ENCODE measurements around the gene POC1A.
A peak's percentile ranks its signal among the peaks of the same experiment; 100 is the strongest.
"Not testable (repeated sequence)": the region's sequence is repeated elsewhere in the genome, so short reads cannot be mapped to it uniquely, and the experiment has no call there.

POC1A gene

DNA sequence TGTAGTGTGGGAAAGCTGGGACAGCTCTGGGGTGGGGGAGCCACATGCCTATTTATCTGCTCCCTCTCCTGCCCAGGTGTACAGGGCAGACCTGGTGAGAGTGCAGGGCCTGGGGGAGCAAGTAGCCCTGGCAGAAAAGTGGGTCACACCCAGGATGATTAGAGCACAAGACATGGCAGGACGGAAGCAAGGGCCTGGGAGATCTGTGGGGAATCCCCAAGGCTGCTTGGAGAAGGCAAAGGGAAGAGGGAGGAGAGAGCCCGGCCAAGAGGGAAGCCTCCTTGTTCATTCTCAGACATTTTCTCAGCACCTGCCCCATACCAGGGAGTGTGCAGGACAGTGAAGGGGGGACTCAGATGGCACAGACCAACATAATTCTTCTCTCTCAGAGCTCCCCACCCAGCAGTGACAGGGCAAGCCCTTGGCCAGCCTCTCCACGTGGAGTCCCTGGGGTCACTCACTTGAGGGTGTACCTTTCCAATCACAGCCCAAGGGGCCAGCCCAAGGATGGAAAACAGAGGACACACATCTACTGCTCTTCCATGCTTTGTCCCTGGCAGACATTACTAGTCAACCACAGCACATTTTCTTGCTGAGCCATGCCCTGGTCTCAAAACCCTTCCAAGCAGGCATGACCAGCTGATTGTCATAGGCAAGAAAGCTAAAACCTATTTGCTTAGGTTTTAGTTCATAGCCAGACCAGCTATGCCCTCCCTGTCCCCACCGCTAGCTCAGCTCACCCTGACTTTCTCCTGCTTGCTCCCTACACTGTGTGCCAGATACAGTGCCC lies 92.9 kb downstream of the POC1A start:
- no peak for FAIRE-seq

DNA sequence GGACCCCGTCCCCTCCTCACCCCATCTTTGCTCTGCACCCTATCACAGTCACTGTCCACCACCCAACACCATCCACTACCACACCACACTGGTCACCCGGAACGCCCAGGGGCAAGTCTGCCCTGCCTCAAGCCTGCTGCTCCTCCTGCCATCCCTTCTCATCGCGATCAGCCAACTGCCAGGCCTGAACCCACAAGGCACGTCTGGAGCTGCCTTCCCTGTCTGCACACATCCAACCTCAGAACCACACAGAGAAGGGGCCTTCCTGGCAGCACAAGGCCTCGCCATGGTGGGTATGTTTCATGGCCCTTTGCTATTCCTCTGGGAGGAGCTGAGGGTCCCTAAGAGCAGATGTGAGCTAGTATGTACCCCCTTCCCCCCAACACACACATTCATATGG lies 94.4 kb downstream of the POC1A start:
- no peak for FAIRE-seq

DNA sequence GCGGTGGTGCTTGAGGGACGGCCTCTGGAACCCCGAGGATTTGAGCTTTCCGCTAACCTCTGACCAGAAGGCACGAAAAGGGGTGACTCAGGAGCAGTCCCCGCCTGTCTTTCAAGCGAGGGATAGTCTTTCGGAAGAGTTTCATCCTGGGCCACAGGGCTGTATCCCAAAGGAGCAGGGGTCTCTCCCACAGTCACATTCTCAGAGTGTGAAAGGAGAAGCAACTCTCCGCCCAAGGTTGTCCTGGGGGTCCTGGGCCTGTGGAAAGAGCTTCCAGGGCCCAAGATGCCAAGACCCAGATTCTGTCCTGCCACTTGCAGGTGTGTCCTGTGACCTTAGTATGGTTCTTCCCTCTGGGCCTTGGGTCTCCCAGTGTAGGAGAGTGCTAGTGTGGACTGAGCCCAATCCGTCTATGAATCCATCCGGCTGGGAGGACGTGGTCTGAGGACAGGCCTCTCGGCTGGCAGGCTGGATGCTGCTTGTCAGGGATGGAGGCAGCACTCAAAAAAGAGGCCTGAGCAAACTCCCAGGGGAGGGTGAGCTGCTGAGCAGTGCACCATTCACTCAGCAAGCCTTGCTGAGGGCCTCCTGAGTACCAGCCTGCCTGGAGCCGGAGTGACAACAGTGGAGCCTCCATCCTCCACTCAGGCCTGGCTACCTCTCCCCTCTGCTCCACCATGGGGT lies 96.3 kb downstream of the POC1A start:
- FAIRE-seq, result no peak

DNA sequence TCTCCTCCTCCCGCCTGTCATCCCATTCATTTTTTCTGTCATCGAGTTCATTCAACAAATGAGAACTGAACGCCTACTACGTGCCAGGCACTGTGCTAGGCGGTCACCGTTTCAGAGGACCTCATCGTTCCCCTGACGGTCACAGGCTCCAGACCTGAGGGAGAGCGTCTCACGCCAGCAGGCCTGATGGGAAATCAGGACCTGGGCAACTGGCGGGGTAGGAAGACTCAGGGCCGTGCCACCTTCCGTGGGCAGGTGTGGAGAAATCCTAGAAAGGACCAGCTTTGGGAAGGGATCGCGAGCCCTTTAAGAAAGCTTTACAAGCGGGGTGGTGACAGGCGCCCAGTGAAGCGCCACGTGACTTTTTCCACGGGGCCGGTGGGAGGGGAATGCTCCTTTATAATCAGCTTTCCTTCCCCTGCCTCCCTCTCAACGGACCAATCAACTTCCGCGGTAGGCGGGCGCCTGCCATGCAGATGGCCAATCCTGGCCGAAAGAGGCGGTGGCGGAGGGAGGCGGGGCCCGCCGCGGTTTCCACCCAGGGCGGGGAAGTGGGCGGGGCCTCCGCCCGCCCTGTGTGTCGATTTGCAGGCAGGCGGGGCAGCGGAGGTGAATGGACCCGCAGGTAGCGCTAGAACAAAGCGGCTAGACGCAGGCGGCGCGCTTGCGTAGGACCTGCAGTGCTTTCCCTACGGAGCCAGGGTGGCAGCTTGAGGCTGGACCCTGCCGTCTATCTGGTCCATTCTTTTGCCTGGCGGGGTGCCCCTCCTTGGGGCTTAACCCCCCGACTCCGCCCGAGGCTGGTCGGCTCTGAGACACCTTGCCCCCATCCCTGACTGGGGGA lies 97.0 kb downstream of the POC1A start:
- FAIRE-seq, result peak; percentile 99

DNA sequence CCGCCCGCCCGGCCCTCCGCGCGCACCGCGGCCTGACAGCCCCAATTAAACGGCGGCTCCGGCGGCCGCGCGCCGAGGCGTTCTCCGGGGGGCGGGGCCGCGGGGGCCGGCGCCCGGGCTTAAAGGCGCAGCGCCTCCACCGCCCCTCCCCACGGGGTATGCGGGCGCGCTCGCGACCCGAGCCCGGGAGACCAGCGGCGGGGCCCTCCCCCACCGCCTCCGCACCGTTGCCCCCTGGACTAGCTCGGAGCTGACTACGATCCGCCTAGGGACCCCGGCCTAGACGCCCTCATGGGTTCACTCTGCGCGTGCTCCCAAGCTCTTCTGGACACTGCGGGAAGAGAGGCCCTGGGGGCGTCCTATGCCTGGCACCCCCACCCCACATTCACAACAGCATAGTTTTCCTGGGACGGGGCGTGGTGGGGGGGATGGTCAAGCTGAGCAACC lies 97.7 kb downstream of the POC1A start, which contains the start of gene DUSP7:
Gene DUSP7 (minus strand): TSS at position 51 of the 447 bp plus-strand sequence. CDS start 205 bp downstream, outside the sequence.
- FAIRE-seq, result no peak

DNA sequence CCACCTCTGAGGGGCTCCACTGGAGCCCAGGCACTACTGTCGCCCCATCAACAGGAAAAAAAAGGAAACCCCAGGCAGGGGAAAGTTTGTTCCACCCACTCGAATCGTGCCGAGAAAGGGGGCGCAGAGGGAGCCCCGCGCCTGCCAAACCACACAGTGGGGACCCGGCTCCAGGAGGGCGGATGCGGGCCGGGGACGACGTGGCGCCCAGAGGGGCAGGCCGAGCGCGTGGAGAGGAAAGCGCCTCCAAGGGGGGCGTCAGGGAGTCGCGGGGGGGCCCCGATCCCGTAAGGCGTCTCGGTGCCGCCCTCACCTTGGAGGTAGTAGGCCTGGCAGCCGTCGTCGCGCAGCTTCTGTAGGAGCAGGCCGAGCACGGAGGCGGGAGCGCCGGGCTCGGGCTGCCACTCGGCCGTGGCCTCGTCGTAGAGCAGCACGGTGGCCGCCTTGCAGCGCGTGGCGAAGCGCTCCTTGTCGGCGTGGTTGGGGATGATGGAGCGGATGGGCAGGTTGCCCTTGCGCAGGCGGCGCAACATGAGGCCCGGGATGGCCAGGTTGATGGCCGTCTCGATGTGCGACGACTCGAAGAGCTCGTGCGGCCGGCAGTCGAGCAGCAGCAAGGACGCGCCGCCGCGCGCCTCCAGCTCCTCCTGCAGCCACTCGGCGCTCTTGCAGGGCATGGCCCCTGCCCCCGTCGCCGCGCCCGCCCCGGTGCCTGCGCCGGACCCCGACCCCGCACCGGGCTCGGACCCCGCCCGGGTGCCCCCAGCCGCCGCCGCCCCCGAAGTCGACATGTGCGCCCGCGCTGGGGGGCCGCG lies 98.5 kb downstream of the POC1A start:
- no peak for FAIRE-seq

DNA sequence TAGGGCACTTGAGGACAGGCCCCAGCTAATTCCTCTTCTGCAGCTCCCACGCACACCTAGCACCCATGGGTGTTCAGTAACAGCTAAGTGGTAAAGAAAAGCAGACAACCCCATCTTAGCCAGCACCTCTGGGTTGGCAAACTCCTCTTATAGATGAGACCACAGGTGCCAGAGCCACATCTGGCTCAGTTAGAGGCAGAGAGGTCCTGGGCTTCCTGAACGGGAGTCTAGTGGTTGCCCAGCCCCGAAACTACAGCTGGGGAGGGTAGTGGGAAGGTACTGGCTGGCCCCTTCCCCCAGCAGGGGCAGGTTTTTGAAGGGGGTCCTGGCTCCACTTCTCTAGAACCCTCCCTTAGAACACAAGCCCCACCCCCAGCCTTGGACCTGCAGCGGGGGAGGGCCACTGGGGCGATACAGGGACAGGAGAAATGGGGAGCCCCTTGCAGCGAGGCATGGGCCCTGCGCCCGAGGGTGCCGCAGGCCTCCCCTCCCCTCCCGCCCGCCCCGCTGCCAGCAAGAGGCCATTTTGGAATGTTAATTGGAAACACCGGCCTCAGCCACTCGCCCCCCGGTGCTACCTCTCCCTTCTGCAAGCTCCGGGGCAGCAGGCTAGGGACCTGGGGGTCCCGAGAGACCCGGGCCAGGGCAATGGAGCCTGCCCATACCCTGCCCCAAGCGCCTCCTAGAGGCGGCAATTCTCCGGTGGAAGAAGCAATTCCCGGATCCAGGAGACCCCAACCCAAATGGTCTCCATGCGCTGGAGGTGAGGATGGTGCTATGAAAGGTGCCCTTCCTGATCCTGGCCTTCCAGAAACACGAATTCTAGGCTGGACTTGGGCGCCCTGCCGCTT lies 99.3 kb downstream of the POC1A start:
- FAIRE-seq, result no peak

DNA sequence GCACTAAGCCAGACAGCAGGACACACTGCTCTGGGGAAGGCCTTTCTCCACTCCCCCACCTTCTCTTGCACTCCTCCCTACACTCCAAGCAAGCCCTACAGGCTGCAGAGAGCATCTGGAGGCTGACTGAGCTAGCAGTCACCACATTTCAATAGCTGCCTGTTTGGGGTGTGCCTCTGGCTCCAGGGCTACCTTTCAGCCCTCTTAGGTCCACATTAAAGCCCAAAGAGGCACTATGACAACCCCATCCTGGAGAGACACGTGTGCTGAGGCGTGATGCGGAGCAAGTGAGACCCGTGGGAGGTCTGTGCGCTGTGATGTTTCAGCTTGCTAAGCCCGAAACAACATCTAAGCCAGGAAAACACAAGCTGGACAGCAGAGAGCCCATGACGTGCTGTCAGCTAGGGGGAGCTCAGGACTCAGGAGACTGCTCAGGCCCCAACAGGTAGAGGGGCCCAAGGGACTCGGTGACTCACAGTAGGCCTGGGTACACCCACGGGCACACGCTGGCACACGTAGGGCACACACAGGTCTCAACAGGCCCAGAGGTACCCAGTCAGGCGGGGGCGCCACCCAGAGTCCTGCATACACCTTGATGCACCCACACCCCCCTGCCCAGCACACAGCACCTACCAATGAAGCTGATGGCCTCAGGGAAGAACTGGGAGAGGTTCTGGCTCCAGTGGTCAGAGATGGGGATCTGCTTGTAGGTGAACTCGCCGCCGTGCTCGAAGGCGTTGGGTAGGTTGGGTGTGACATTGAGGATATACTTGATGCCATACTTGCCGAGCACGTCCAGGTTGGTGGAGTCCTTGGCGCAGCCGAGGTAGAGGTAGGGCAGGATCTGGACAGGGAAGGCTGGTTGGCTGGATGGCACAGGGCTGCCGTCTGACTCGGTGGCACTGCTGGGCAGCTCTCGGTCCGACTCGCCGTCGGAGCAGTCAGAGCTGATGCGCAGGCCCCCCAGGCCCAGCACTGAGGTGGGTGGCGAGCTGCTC lies 100.6 kb downstream of the POC1A start:
- no peak for FAIRE-seq

DNA sequence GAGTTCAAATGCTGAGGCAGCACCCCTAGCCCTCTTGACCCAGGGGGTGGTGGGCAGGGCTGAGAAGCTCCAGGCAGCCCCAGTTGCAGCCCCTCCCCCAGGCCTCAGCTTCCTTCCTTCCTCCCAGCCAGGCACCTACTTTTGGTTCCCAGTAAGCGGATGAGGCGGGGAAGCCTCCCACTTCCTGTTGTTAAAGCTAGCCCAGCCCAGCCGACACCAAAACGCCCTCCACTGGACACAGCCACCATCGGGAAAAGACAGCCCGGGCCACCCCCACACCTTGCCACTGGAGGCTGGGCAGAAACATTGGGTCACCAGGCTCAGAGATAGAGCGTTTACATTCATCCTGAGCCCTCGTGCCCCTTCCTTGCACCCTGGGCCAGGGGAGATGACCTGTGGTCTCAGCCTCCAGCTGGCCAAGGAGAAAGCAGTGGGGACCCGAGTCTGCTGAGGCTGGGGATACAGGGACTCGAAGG lies 101.4 kb downstream of the POC1A start:
- no peak for FAIRE-seq

DNA sequence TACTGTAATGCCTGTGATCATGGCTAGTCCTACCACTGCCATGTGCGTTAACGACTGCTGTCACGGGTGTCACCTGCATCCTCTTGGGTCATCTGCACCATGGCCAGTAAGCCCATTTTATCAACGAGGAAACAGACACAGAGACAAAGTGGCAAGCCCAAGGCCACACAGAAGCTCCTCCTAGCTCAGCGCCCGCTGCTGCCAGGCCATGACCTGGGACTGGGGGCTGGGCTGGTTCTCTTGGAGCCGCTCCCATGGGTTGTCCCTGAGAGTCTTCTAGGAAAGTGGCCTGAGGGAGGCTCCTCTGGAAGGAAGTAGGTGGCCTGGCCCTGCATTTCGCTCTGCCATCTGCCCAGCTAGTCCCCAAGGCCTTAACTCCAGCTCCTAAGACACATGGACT lies 102.8 kb downstream of the POC1A start:
- FAIRE-seq, result no peak

DNA sequence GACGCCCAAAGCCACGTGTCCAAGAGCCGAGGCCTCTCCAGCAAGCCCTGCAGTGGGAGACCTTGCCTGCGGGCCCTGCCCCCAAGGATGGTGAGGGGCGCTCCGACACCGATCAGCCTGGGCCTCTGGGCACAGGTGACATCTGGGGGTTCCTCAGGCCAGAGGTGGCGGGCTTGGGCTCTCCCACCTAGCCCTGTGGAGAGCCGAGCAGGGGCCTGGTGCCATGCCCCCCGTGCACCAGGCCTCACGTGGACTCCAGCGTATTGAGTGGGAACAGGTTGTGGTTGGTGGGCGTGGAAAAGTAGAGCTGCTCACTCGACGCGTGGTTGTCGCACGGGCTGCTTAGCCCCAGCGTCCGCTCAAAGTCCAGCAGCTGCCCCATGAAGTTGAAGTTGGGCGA lies 103.7 kb downstream of the POC1A start:
- no peak for FAIRE-seq

DNA sequence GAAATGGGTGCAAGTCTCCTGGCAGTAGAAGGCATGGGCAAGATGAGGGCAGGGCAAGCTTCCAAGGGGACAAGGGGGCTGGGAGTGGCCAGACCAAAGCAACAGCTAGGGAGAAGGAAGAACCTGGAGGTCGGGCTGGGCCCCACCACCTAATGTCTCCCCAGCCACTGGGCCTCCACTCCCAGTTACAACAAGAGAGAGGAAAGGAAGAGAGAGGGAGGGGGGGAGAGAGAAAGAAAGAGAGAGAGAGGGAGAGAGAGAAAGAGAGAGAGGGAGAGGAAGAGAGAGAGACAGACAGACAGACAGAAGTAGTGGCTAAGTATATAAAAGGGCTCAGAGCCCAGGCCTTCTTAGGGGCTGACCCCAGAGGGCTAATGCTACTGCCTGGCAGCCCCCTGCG lies 104.7 kb downstream of the POC1A start:
- FAIRE-seq, result no peak

DNA sequence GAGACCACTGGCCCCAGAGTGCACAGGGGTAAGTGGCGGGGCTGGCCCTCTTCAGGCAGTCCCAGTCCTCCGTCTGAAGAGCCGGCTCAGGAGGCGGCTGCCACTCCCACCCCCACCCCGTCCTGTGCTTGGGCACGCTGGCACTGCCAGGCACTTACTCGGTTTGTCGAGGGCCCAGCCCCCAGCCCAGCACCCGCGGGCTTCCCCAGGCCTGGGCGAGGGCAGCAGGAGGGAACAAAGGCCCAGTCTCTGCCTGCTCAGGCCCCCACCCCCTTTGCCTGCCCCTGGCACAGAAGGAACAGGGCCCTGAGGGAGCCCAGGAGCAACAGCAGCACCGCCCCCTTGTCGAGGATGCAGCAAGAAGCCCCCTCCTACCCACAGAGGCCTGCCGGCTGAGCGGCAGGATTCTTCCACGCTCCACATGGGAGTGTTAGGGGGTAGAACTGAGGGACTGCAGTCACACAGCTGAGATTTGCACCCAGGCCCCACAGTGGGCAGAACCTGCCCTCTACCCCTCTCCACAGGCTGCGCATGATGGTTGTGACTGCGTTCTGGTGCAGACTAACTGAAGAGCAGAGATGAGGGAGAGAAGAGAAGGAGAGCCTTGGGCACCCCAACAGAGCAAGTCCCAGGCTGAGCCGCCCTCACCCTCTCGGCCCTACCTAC lies 106.8 kb downstream of the POC1A start:
- FAIRE-seq, result no peak

DNA sequence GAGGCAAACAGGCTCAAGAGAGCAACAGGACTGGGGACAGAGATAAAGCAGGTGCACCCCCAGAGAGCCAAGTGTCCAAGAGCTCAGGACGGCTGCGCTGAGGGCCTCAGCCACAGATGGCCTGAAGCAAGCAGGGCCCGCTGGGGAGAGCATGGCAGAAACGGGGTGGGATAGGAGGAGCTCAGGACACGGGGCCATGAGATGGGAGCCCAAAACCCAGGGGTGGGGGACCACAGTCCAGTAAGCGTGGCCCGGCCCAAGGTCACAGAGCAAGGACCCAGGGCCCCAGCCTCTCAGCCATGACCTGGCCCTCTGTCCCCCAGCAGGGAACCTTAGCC lies 107.4 kb downstream of the POC1A start:
- no peak for FAIRE-seq

DNA sequence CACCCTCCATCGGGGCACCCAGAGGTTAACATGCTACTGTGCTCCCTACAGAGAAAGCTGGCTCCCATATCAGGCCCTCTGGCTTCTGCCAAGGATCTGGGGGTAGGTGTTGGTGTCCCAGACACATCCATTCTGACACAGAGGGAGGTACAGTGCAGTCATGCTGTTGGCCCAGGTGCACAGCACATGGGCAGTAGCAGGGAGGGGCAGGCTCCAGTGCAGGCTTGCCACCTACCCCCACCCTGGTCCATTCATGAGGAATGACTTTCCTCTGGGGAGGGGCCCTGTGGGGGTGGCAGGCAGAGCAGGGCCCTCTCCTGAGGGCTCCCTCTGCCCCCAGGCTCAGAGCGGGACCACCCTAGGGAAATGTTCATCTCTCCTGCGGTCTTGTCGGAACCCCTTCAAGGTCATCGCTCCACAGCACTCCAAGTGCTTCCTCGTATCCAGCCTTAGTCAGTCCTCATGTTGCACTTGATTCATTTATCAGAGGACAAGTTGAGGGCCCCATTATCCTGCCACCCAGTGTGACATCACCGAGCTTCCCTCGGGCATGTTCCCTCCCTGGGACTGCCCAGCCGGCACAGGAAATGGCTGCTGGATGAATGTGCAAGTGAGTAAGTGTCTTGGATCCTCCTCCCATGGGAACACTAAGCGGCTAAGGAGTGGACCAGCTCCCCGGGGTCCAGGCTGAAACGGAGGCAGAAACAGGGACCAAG lies 107.9 kb downstream of the POC1A start:
- FAIRE-seq, result no peak

DNA sequence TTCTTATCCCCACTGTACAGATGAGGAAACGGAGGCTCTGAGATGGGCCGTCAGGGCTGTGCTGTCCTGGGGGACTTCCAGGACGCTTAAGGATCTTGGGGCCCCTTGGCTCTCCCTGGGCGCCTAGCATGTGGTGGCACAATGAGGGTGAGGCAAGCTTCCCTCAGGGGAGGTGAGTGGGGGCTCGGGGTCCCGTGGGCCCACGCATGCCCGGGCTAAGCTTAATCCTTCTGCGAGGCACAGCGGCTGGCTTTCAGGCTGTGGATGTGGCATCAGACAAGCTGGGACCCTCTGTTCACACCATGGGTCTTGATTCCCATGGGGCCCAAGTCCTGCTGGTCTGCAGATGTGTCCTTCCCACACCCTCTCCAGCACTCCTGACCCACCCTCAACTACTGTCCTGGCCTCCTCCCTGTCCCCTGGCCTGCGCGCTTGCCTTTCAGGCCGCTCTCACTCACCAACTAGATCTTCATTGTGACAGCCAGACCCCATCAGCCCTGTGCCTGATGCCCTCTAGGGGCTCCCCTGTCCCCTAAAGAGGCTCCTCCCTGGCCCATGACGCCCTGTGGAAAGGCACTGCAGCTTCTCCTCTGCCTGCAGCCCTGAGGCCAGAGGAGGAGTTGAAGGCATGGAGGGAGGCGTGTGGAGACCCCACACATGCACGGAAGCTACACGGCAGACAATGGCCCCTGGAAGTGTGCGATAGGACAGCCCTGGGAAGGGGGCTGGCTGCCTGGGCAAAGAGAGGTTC lies 109.2 kb downstream of the POC1A start:
- no peak for FAIRE-seq

DNA sequence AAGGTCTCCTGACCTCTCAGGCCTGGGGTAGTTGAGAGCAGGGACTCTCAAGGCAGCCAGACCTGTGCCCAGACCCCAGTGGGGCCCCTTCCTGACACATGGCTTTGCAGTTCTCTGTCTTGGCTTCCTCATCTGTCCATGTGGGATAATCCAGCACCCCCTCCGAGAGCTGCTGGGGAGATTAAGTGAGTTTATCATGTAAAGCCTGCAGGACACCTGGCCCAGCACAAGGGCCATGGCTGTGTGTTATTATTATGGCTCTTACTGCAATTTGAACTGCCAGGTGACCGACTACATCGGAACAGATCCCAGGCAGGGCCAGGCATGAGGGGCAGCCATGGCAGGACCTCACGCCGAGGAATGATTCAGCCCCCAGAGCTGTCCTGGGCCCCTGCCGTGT lies 110.5 kb downstream of the POC1A start:
- no peak for FAIRE-seq

DNA sequence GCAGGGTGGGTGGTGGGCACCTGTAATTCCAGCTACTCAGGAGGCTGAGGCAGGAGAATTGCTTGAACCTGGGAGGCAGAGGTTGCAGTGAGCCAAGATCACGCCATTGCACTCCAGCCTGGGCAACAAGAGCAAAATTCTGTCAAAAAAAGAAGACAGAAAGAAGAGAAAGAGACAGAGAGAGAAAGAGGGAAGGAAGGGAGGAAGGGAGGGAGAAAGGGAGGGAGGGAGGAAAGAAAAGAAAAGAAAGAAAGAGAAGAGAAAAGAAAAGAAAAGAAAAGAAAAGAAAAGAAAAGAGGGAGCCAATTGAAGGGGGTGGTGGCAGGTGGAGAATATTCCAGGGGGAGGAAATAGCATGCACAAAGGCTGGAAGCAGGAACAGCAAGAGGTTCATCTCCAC lies 111.2 kb downstream of the POC1A start:
- not testable (repeated sequence) for FAIRE-seq
